ENCODE measurements around the gene COL4A4.

COL4A4 gene

GRCh38 chr2:227153307-227153706 lies 10.7 kb downstream of the COL4A4 start:
- Histone ChIP-seq H3K4me3 (ENCODE audit: low read depth, low read length) (no peak overlapping the region), H3K27ac (ENCODE audit: extremely low read depth, low read depth, low read length) (no peak overlapping the region), H3K4me1 (ENCODE audit: control insufficient read depth, insufficient read depth, low read length) (peaks cover 2% of the 10 kb centered on the region; the same call in 1 of the 2 replicates), H3K36me3 (ENCODE audit: control insufficient read depth in 2 of 2, insufficient read depth in 1 of 2, low read length in 2 of 2) (no peaks in the 10 kb centered on the region), H3K9me3 (ENCODE audit: control insufficient read depth, insufficient read depth, low read depth, low read length) (no peaks in the 10 kb centered on the region)
- POLR2A ChIA-PET, result no interaction called here
- CTCF ChIA-PET, result no interaction called here
- no peak for TF ChIP-seq ZNF274 (IDR thresholded peaks at IDR 0.05; ENCODE audit: low read length)
- no peak for TF ChIP-seq ZNF274 (tag by site-specific recombination; IDR thresholded peaks at IDR 0.05; ENCODE audit: borderline replicate concordance)
- TF ChIP-seq KLF8 (tag by site-specific recombination; IDR thresholded peaks at IDR 0.05), result no peak
- no peak for TF ChIP-seq ZNF112 (tag by site-specific recombination; IDR thresholded peaks at IDR 0.05)
- TF ChIP-seq ELK4 (IDR thresholded peaks at IDR 0.05; ENCODE audit: borderline replicate concordance, low read depth, low read length), result no peak
- no peak for TF ChIP-seq TRIM28 (IDR thresholded peaks at IDR 0.05; ENCODE audit: borderline replicate concordance, low read length)
- TF ChIP-seq KLF7 (tag by site-specific recombination; IDR thresholded peaks at IDR 0.05; ENCODE audit: borderline replicate concordance), result no peak
- TF ChIP-seq ZNF701 (tag by site-specific recombination; IDR thresholded peaks at IDR 0.05), result no peak
- TF ChIP-seq ZBTB26 (tag by site-specific recombination; optimal IDR thresholded peaks at IDR 0.05), result no peak
- TF ChIP-seq ZNF473 (tag by site-specific recombination; IDR thresholded peaks at IDR 0.05), result no peak
- TF ChIP-seq KLF17 (tag by site-specific recombination; IDR thresholded peaks at IDR 0.05), result no peak
- TF ChIP-seq ZNF549 (tag by site-specific recombination; IDR thresholded peaks at IDR 0.05), result no peak
- TF ChIP-seq REST (tag by site-specific recombination; IDR thresholded peaks at IDR 0.05), result no peak
- no peak for TF ChIP-seq ZNF214 (tag by site-specific recombination; IDR thresholded peaks at IDR 0.05; ENCODE audit: borderline replicate concordance)
- no peak for TF ChIP-seq SETDB1 (IDR thresholded peaks at IDR 0.05; ENCODE audit: insufficient read length, low read length)
- no peak for TF ChIP-seq PRDM1 (tag by site-specific recombination; IDR thresholded peaks at IDR 0.05)
- TF ChIP-seq ZNF132 (tag by site-specific recombination; IDR thresholded peaks at IDR 0.05; ENCODE audit: borderline replicate concordance), result no peak
- no peak for TF ChIP-seq GLIS2 (tag by site-specific recombination; IDR thresholded peaks at IDR 0.05)
- TF ChIP-seq ZNF404 (tag by site-specific recombination; IDR thresholded peaks at IDR 0.05), result no peak
- TF ChIP-seq MZF1 (tag by site-specific recombination; IDR thresholded peaks at IDR 0.05; ENCODE audit: borderline replicate concordance), result no peak

Measured in HEK293 (cell line).